Liver (tissue), 9 donors: ENCODE results near the gene PDE4D. TPM values are rescaled to one million over a fixed set of nuclear protein-coding genes. Genes with fewer than 3 reads are reported as not detected.

Experiments used
- DNase-seq: peaks from one replicate; pipeline ENCODE4 v3.0.0-alpha.2; 2017; ENCODE audit warnings: low spot score
- H3K27ac ChIP-seq, 2 donors: one replicate each; pipeline ENCODE4 v1.7.0; 2013; ENCODE audit warnings: inconsistent platforms in 2 of 2, low read length in 2 of 2, control low read depth in 1 of 2, low read depth in 1 of 2, mild to moderate bottlenecking in 1 of 2
- H3K27me3 ChIP-seq, 4 donors: one replicate each; pipeline versions ENCODE4 v1.6.1 to v1.7.0; 2013; ENCODE audit warnings: low read length in 3 of 4, inconsistent platforms in 1 of 4, mild to moderate bottlenecking in 1 of 4, moderate library complexity in 1 of 4; ENCODE audit not compliant: control insufficient read depth in 4 of 4, insufficient read depth in 4 of 4
- H3K36me3 ChIP-seq, 4 donors: one replicate each; pipeline versions ENCODE4 v1.6.1 to v1.7.0; 2013; ENCODE audit warnings: low read length in 3 of 4, mild to moderate bottlenecking in 3 of 4, low read depth in 1 of 4, moderate library complexity in 1 of 4; ENCODE audit not compliant: control insufficient read depth in 4 of 4, insufficient read depth in 3 of 4
- H3K4me1 ChIP-seq, 4 donors: one replicate each; pipeline versions ENCODE4 v1.6.1 to v1.7.0; 2013; ENCODE audit warnings: low read length in 3 of 4, mild to moderate bottlenecking in 3 of 4, moderate library complexity in 1 of 4; ENCODE audit not compliant: control insufficient read depth in 4 of 4, insufficient read depth in 4 of 4
- H3K4me3 ChIP-seq, 3 donors: one replicate each; pipeline versions ENCODE4 v1.6.1 to v1.7.0; 2013; ENCODE audit warnings: low read length in 3 of 3, control low read depth in 1 of 3, low read depth in 1 of 3, mild to moderate bottlenecking in 1 of 3
- H3K9ac ChIP-seq, 2 donors: one replicate each; pipeline ENCODE4 v1.7.0; 2013; ENCODE audit warnings: low read length in 2 of 2, mild to moderate bottlenecking in 2 of 2, moderate library complexity in 2 of 2, control low read depth in 1 of 2, low read depth in 1 of 2
- H3K9me3 ChIP-seq, 4 donors: one replicate each; pipeline versions ENCODE4 v1.6.1 to v1.7.0; 2013; ENCODE audit warnings: low read length in 3 of 4; ENCODE audit not compliant: control insufficient read depth in 4 of 4
- ATF3 ChIP-seq: IDR thresholded peaks from 2 replicates; pipeline ENCODE4 v1.6.1; 2016; ENCODE audit warnings: antibody characterized with exemption
- EGR1 ChIP-seq, 2 donors: IDR thresholded peaks; 2 replicates each; pipeline ENCODE4 v1.6.1; 2016 to 2018; ENCODE audit warnings: antibody characterized with exemption in 2 of 2, low read depth in 2 of 2
- FOXA1 ChIP-seq: IDR thresholded peaks from 2 replicates; pipeline ENCODE4 v1.6.1; 2016; ENCODE audit warnings: antibody characterized with exemption
- FOXA2 ChIP-seq: IDR thresholded peaks from 2 replicates; pipeline ENCODE4 v1.6.1; 2016; ENCODE audit warnings: antibody characterized with exemption
- GABPA ChIP-seq, 2 donors: IDR thresholded peaks in 1 of 2; conservative IDR thresholded peaks in 1 of 2; 2 replicates each; pipeline ENCODE4 v1.6.1; 2016; ENCODE audit warnings: antibody characterized with exemption in 2 of 2, mild to moderate bottlenecking in 1 of 2, moderate library complexity in 1 of 2
- HNF4A ChIP-seq, 2 donors: conservative IDR thresholded peaks; 2 replicates each; pipeline ENCODE4 v1.6.1; 2016; ENCODE audit warnings: antibody characterized with exemption in 2 of 2, mild to moderate bottlenecking in 2 of 2
- HNF4G ChIP-seq: IDR thresholded peaks from 2 replicates; pipeline ENCODE4 v1.6.1; 2016; ENCODE audit warnings: antibody characterized with exemption
- JUND ChIP-seq, 2 donors: IDR thresholded peaks; 2 replicates each; pipeline ENCODE4 v1.6.1; 2016; ENCODE audit warnings: antibody characterized with exemption in 2 of 2
- NR2F2 ChIP-seq: IDR thresholded peaks from 2 replicates; pipeline ENCODE4 v1.6.1; 2016; ENCODE audit warnings: antibody characterized with exemption
- RAD21 ChIP-seq, 2 donors: IDR thresholded peaks; 2 replicates each; pipeline ENCODE4 v1.6.1; 2016; ENCODE audit warnings: antibody characterized with exemption in 2 of 2, mild to moderate bottlenecking in 2 of 2
- RXRA ChIP-seq, 2 donors: IDR thresholded peaks; 2 replicates each; pipeline ENCODE4 v1.6.1; 2017 to 2018; ENCODE audit warnings: antibody characterized with exemption in 2 of 2, mild to moderate bottlenecking in 1 of 2
- SP1 ChIP-seq: IDR thresholded peaks from 2 replicates; pipeline ENCODE4 v1.6.1; 2018; ENCODE audit warnings: antibody characterized with exemption, mild to moderate bottlenecking
- TAF1 ChIP-seq: conservative IDR thresholded peaks from 2 replicates; pipeline ENCODE4 v1.6.1; 2016; ENCODE audit warnings: antibody characterized with exemption, mild to moderate bottlenecking
- YY1 ChIP-seq: IDR thresholded peaks from 2 replicates; pipeline ENCODE4 v1.6.1; 2016; ENCODE audit warnings: antibody characterized with exemption, mild to moderate bottlenecking
- WGBS: extraction: QIAGEN DNeasy Blood & Tissue Kit; methylation state at CpG from one replicate; pipeline ENCODE4 v1.1.7; 2013; 5-methylcytosine and 5-hydroxymethylcytosine counted together
- polyA plus RNA-seq, 2 donors: library from polyadenylated mRNA; stranded (reverse) in 1 of 2; unstranded in 1 of 2; fragments of 200-250 nt in 1 of 2; fragments of >200 nt in 1 of 2; fragmentation: Nextera tagmentation in 1 of 2; extraction: Ambion mirVana in 1 of 2; gene quantifications; one replicate each; pipeline versions ENCODE4 v1.2.1 to v1.2.3, GENCODE V29; 2013 to 2015
- total RNA-seq, 2 donors: library from RNA; depleted of rRNA; stranded (reverse); fragments of >200 nt; gene quantifications; one replicate each; pipeline ENCODE4 v1.2.3, GENCODE V29; 2014
- TF ChIP-seq, protein P1 (sequence below): IDR thresholded peaks from 2 replicates; pipeline ENCODE4 v1.6.1; 2016; ENCODE audit warnings: antibody characterized with exemption
- TF ChIP-seq, protein P2 (sequence below): IDR thresholded peaks from 2 replicates; pipeline ENCODE4 v1.6.1; 2016; ENCODE audit warnings: antibody characterized with exemption, mild to moderate bottlenecking
- TF ChIP-seq, protein P3 (sequence below): IDR thresholded peaks from 2 replicates; pipeline ENCODE4 v1.6.1; 2016; ENCODE audit warnings: antibody characterized with exemption
- TF ChIP-seq, protein P4 (sequence below): fragments of 150-350 bp; IDR thresholded peaks from 2 replicates; pipeline ENCODE4 v1.5.1; 2017; ENCODE audit warnings: improper control_type of control experiment, low read depth, low read length; ENCODE audit not compliant: missing input control
- donor health status: healthy.
- donor health status: healthy.
- donor health status: healthy.
- donor health status: healthy.
- donor health status: healthy.

The PDE4D gene
- total and polyA plus RNA-seq, 4 donors: 0.67 to 11.9 (median 6.5) TPM

- no peaks in the 10 kb centered on the region for H3K36me3 ChIP-seq
- peak overlapping the region; percentile 42 to 67 (median 63) for H3K4me3 ChIP-seq
- H3K9me3 ChIP-seq: no peaks in the 10 kb centered on the region
- H3K27ac ChIP-seq: peak overlapping the region; percentile 60 to 61
- 1% methylated on average over 87 of the region's 87 CpGs for WGBS
- no peaks in the 10 kb centered on the region for H3K27me3 ChIP-seq
- peak overlapping the region in 1 of 2 donors; percentile 33 for H3K9ac ChIP-seq
- TF ChIP-seq FOXA1 (no peak), JUND (IDR thresholded peaks at IDR 0.05) (no peak), RXRA (IDR thresholded peaks at IDR 0.05) (no peak), HNF4G (no peak), SP1 (no peak), TAF1 (no peak), RAD21 (IDR thresholded peaks at IDR 0.05) (no peak), EGR1 (IDR thresholded peaks at IDR 0.05; ENCODE audit: low read depth in 2 of 2) (no peak), GABPA (IDR thresholded peaks at IDR 0.05 in 1 of 2, conservative IDR thresholded peaks at IDR 0.05 in 1 of 2) (no peak), ATF3 (no peak), NR2F2 (no peak), FOXA2 (no peak), HNF4A (conservative IDR thresholded peaks at IDR 0.05) (no peak), YY1 (no peak)
- TF ChIP-seq, protein P1, sequence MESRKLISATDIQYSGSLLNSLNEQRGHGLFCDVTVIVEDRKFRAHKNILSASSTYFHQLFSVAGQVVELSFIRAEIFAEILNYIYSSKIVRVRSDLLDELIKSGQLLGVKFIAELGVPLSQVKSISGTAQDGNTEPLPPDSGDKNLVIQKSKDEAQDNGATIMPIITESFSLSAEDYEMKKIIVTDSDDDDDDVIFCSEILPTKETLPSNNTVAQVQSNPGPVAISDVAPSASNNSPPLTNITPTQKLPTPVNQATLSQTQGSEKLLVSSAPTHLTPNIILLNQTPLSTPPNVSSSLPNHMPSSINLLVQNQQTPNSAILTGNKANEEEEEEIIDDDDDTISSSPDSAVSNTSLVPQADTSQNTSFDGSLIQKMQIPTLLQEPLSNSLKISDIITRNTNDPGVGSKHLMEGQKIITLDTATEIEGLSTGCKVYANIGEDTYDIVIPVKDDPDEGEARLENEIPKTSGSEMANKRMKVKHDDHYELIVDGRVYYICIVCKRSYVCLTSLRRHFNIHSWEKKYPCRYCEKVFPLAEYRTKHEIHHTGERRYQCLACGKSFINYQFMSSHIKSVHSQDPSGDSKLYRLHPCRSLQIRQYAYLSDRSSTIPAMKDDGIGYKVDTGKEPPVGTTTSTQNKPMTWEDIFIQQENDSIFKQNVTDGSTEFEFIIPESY: no peak
- TF ChIP-seq, protein P2, sequence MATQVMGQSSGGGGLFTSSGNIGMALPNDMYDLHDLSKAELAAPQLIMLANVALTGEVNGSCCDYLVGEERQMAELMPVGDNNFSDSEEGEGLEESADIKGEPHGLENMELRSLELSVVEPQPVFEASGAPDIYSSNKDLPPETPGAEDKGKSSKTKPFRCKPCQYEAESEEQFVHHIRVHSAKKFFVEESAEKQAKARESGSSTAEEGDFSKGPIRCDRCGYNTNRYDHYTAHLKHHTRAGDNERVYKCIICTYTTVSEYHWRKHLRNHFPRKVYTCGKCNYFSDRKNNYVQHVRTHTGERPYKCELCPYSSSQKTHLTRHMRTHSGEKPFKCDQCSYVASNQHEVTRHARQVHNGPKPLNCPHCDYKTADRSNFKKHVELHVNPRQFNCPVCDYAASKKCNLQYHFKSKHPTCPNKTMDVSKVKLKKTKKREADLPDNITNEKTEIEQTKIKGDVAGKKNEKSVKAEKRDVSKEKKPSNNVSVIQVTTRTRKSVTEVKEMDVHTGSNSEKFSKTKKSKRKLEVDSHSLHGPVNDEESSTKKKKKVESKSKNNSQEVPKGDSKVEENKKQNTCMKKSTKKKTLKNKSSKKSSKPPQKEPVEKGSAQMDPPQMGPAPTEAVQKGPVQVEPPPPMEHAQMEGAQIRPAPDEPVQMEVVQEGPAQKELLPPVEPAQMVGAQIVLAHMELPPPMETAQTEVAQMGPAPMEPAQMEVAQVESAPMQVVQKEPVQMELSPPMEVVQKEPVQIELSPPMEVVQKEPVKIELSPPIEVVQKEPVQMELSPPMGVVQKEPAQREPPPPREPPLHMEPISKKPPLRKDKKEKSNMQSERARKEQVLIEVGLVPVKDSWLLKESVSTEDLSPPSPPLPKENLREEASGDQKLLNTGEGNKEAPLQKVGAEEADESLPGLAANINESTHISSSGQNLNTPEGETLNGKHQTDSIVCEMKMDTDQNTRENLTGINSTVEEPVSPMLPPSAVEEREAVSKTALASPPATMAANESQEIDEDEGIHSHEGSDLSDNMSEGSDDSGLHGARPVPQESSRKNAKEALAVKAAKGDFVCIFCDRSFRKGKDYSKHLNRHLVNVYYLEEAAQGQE: no peak
- TF ChIP-seq, protein P3, sequence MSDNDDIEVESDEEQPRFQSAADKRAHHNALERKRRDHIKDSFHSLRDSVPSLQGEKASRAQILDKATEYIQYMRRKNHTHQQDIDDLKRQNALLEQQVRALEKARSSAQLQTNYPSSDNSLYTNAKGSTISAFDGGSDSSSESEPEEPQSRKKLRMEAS: no peak
- TF ChIP-seq, protein P4, sequence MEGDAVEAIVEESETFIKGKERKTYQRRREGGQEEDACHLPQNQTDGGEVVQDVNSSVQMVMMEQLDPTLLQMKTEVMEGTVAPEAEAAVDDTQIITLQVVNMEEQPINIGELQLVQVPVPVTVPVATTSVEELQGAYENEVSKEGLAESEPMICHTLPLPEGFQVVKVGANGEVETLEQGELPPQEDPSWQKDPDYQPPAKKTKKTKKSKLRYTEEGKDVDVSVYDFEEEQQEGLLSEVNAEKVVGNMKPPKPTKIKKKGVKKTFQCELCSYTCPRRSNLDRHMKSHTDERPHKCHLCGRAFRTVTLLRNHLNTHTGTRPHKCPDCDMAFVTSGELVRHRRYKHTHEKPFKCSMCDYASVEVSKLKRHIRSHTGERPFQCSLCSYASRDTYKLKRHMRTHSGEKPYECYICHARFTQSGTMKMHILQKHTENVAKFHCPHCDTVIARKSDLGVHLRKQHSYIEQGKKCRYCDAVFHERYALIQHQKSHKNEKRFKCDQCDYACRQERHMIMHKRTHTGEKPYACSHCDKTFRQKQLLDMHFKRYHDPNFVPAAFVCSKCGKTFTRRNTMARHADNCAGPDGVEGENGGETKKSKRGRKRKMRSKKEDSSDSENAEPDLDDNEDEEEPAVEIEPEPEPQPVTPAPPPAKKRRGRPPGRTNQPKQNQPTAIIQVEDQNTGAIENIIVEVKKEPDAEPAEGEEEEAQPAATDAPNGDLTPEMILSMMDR: no peak
- H3K4me1 ChIP-seq: peaks cover 4 to 22% (median 11%) of the 10 kb centered on the region in 4 donors
- peak; percentile 45 for DNase-seq
Observed at GRCh38 chr5:59039296-59040023, 854.1 kb downstream of the PDE4D start.
